B cell (primary cell): ENCODE measurements around the gene MTSS2.

Experiments used
- CTCF ChIP-seq: fragments of 200-600 bp; IDR thresholded peaks from one replicate; pipeline ENCODE4 v1.8.0; 2022; ENCODE audit warnings: antibody characterized with exemption, mild to moderate bottlenecking
- EZH2 ChIP-seq: IDR thresholded peaks from 2 replicates; pipeline ENCODE4 v1.6.1; 2012; ENCODE audit warnings: borderline replicate concordance, low read depth, mild to moderate bottlenecking, moderate library complexity, low read length; ENCODE audit not compliant: insufficient read depth, poor library complexity, severe bottlenecking

GRCh38 chr16:70661534-70661917 lies 24.3 kb downstream of the MTSS2 start:
- TF ChIP-seq CTCF: no peak
- TF ChIP-seq EZH2: no peak
